AG09319 (cell line): ENCODE measurements around the gene CORO1C.

ENCODE experiments used
- DNase-seq: peaks from one replicate; pipeline ENCODE4 v3.0.0-alpha.2; 2010; ENCODE audit warnings: low read depth; ENCODE audit errors: extremely low read depth
- TF ChIP-seq, protein P1 (sequence below): IDR thresholded peaks from 2 replicates; pipeline ENCODE4 v1.5.1; 2011; ENCODE audit warnings: low read depth, mild to moderate bottlenecking, inconsistent platforms, low read length, moderate library complexity

The CORO1C gene

DNA sequence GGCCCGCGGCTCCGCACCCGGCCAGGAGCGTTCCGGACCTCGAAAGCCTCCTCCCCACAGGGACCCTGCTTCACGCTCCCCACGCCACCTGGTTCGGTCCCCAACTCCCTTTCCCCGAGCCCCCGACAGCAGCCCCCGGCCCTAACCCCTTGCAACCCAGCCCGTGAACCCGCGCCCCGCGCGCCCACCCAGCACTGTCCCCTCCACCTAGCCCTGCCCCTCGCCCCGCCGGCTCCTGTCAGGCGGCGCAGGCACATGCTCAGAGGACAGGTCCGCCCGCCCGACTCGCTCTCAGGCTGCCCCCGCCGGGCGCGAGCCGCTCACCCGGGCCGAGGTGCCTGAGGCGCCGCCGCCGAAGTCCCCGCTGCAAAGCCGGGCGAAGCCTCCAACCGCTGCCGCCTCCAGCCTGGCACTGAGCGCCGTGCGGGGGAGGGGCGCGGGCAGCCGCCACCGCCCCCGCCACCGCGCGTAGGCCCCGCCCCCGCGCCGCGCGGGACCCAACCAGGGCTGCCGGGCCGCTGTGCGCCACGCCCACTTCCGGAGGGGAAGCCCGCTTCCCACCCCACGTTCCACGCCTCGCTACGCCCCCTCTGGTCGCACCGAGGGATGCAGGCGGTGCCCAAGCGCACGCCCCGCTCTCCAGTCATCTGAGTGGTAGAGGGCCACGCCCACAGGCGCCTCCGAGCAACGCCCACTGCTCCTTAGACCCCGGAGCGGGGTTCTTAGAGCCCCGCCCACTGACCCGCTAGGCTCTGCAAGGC, at the start of gene CORO1C:
TSS of gene CORO1C (minus strand) at position 414 of the 761 bp plus-strand sequence. CDS start 30,200 bp downstream, outside the sequence.
- DNase-seq = peak; percentile 88
- TF ChIP-seq, protein P1, sequence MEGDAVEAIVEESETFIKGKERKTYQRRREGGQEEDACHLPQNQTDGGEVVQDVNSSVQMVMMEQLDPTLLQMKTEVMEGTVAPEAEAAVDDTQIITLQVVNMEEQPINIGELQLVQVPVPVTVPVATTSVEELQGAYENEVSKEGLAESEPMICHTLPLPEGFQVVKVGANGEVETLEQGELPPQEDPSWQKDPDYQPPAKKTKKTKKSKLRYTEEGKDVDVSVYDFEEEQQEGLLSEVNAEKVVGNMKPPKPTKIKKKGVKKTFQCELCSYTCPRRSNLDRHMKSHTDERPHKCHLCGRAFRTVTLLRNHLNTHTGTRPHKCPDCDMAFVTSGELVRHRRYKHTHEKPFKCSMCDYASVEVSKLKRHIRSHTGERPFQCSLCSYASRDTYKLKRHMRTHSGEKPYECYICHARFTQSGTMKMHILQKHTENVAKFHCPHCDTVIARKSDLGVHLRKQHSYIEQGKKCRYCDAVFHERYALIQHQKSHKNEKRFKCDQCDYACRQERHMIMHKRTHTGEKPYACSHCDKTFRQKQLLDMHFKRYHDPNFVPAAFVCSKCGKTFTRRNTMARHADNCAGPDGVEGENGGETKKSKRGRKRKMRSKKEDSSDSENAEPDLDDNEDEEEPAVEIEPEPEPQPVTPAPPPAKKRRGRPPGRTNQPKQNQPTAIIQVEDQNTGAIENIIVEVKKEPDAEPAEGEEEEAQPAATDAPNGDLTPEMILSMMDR = peak; percentile 71

DNA sequence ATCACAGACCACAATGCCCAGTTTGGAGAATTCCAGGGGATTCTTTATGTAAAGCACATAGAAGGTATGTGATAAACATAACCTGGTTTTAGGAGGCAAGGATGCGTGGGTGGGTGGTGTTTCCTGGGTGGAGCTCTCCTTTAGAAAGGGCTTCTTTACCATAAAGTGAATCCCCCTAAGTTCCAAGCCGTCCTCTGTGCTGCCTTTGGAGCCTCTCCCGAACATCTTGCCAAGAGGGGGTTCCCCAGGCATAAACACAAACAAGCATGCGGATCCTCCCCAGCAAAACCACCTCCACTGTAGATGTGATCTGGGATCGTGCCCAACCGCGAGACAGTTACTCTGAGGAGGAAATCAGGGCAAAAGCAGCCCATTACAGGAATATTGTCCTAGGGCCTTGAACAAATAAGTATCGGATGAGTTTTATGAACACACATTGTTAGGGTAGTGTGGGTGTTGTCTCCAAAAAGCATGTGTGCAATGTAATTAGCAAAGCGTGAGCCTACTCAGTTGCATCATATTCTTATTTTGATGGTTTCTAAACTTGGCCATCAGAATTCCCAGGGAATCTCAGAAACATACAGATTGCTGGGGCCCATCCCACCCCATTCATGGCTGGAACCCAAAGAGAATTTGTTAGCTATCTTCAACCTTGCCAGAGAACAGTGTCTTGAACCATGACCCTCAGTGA, 48.8 kb upstream of the CORO1C start:
- DNase-seq = no peak
- TF ChIP-seq, protein P1 = no peak

DNA sequence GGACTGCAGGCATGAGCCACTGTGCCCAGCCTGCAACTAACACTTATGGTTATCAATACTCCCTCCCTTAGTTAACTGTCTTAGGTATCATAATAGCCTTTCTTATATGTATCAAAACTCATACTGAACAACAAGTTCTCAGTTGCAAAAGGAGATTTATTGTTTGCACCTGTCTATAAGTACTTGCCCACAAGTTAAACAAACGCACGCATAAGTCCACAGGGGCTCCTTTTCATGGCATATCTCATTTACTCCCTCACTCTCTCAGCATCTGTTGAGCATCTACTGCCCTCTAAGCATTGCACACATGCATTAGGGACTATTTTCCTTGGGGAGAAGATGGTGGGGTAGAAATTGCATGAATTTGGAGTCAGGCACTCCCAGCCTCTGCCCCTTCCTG, 46.7 kb upstream of the CORO1C start:
- TF ChIP-seq, protein P1 = no peak
- DNase-seq = no peak

DNA sequence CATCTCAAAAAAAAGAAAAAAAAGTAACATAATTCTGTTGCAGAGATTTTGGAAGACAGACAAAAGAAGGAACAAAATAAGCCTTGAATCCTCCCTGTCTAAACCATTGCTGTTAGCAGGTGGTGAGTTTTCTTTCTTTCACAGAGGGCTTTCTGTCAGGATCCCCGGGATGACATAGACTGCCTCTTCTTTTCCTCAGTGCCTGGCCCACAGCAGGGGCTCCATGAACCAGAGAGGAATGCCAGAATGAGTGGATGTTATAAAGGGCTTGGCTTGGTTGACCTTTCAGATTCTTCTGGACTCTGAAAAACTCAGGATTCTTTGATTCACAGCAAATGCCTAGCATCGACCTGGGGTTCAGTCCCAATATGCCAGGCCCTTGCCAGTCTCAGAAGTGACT, 45.8 kb upstream of the CORO1C start:
- DNase-seq = no peak
- TF ChIP-seq, protein P1 = no peak

DNA sequence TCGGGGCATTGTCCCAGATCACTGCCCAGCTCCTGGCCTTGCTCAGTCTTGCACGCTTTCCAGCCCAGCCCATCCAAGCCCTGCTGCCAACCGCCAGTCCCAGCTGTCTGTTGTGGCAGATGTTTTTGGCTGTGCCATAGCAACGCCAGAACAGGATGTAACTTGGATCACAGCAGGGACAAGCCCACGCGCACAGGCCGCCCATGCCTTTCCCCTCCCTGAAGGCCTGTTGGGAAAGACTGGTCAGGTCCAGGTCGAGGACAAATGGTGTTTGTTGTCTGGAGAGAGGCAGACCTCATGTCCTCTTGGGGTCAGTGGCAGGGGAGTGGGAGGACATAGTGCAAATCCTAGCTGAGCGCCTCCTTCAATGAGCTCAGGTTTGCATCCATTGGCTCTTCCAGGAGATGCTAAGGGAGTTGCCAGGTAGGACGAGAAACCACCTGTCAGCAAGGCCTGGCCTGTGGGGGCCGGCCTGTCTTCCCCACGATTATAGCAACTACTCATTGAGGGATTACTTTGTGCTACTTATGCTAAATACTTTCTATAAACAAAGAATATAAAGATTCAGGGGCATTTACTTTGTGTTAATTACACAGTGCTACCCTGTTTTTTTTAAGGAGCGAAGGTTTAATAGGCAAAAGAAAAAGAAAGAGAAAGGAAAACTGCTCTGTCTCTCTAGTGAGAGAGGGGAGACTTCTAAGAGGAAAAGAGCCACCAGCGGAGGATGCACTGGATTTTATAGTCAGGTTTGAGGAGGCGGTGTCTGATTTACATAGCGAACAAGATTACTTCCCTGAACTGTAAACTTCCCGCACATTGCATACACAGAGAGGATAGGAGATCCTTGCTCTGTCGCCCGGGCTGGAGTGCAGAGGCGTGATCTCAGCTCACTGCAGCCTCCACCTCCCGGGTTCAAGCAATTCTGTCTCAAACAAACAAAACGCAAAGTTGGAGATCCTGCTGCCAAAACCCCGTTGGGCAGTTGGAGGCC, 42.8 kb upstream of the CORO1C start:
- peak; percentile 76 for DNase-seq
- TF ChIP-seq, protein P1 = no peak

DNA sequence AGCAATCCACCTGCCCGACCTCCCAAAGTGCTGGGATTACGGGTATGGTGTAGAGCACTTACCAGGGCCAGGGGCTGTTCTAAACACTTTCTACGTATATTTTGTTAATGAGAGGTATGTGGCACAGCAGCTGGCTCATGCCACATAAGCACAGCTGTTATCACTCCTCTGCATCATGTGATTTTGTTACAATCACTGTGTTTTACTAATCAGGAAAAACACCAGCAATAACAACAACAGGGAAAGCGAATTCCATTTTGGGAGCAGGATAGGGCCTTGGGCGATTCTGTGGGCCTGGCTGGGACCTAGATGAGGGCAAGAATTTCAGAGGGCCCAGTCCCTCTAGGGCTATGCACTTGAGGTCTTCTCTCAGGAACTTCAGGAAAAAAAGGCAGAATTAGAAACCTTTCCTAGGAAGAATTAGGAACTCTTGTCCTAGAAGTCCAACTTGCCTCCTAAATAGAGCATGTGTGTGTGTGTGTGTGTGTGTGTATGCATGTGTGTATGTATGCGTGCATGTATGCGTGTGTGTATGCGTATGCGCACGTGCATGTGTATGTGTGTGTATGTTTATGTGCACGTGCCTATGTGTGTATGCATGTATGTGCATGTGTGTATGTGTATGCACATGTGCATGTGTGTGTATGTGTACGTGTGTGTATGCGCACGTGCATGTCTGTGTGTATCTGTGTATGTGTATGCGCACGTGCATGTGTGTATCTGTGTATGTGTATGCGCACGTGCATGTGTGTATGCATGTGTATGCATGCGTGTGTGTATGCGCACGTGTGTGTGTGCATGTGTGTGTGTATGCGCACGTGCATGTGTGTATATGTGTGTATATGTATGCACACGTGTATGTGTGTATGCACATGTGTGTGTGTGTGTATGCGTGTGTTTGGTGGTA, 41.8 kb upstream of the CORO1C start:
- TF ChIP-seq, protein P1 = no peak
- no peak for DNase-seq
